Epithelial cell of esophagus (primary cell): ENCODE data around the gene MAL.

Source experiments
- DNase-seq: peaks from one replicate; pipeline ENCODE4 v3.0.0; 2010; ENCODE audit warnings: low read depth
- H3K4me3 ChIP-seq: 2 replicates; pipeline ENCODE4 v1.5.1; 2011; ENCODE audit warnings: mild to moderate bottlenecking, low read length, control low read depth
- CTCF ChIP-seq: IDR thresholded peaks from 2 replicates; pipeline ENCODE4 v1.5.1; 2011; ENCODE audit warnings: low read depth, mild to moderate bottlenecking, low read length, control low read depth, inconsistent platforms; ENCODE audit not compliant: insufficient read depth; ENCODE audit errors: missing control alignments

The MAL gene

GRCh38 chr2:95009412-95009811 lies 16.1 kb upstream of the MAL start:
- DNase-seq = no peak
- TF ChIP-seq CTCF = no peak
- H3K4me3 ChIP-seq = no peak overlapping the region

GRCh38 chr2:95010126-95010525 lies 15.4 kb upstream of the MAL start:
- H3K4me3 ChIP-seq = no peak overlapping the region
- no peak for DNase-seq
- TF ChIP-seq CTCF = no peak

- H3K4me3 ChIP-seq = no peak overlapping the region
- DNase-seq = no peak
- TF ChIP-seq CTCF = no peak
These were observed 14.8 kb upstream of the MAL start for GRCh38 chr2:95010718-95011117.

- H3K4me3 ChIP-seq = no peak overlapping the region
- no peak for DNase-seq
- no peak for TF ChIP-seq CTCF
These were observed 12.5 kb upstream of the MAL start for GRCh38 chr2:95012881-95013550.

GRCh38 chr2:95013726-95014125 lies 11.8 kb upstream of the MAL start:
- H3K4me3 ChIP-seq = no peak overlapping the region
- DNase-seq = no peak
- no peak for TF ChIP-seq CTCF

GRCh38 chr2:95014126-95014708 lies 11.3 kb upstream of the MAL start:
- no peak for DNase-seq
- no peak for TF ChIP-seq CTCF
- H3K4me3 ChIP-seq = no peak overlapping the region

- DNase-seq = no peak
- H3K4me3 ChIP-seq = no peak overlapping the region
- TF ChIP-seq CTCF = no peak
These were observed 10.1 kb upstream of the MAL start for GRCh38 chr2:95015261-95015912.
